H1 (cell line): Measurements from ENCODE around the gene TMEM44. TPM values are rescaled to one million over a fixed set of nuclear protein-coding genes. Genes with fewer than 3 reads are reported as not detected.

Experiments used
- SP1 ChIP-seq: IDR thresholded peaks from 2 replicates; pipeline ENCODE4 v1.6.1; 2011; ENCODE audit warnings: low read depth, low read length
- polyA plus RNA-seq, 7 experiments: library from polyadenylated mRNA; depleted of rRNA in 3 of 7; stranded (reverse) in 5 of 7; unstranded in 2 of 7; fragments of >200 nt in 5 of 7; fragments of 200-250 nt in 2 of 7; gene quantifications; 1 replicate in 5 of 7; 2 replicates in 1 of 7; 4 replicates in 1 of 7; pipeline versions ENCODE4 v1.2.1 to v1.2.3, GENCODE V29; 2011 to 2013; ENCODE audit warnings: missing spikeins in 2 of 7, mixed read lengths in 2 of 7
- total RNA-seq: library from RNA; stranded (reverse); fragmentation: NEBNext Ultra II Directional; extraction: Animal tissue kit (Norgen Biotek cat#: 25700); gene quantifications from 2 replicates; pipeline ENCODE4 v1.2.1, GENCODE V29; 2021
- TF ChIP-seq, protein P1 (sequence below): fragments of 300-600 bp; sonication (generic); IDR thresholded peaks from 2 replicates; pipeline ENCODE4 v1.7.1; 2012; ENCODE audit warnings: low read length, moderate library complexity, mild to moderate bottlenecking, inconsistent platforms; ENCODE audit not compliant: insufficient replicate concordance

The TMEM44 gene
- total and polyA plus RNA-seq, 2 of the 8 experiments (the other 6 are each of a cell fraction or from before 2014, with no cell fraction given), result 14.0 to 16.7 TPM

DNA sequence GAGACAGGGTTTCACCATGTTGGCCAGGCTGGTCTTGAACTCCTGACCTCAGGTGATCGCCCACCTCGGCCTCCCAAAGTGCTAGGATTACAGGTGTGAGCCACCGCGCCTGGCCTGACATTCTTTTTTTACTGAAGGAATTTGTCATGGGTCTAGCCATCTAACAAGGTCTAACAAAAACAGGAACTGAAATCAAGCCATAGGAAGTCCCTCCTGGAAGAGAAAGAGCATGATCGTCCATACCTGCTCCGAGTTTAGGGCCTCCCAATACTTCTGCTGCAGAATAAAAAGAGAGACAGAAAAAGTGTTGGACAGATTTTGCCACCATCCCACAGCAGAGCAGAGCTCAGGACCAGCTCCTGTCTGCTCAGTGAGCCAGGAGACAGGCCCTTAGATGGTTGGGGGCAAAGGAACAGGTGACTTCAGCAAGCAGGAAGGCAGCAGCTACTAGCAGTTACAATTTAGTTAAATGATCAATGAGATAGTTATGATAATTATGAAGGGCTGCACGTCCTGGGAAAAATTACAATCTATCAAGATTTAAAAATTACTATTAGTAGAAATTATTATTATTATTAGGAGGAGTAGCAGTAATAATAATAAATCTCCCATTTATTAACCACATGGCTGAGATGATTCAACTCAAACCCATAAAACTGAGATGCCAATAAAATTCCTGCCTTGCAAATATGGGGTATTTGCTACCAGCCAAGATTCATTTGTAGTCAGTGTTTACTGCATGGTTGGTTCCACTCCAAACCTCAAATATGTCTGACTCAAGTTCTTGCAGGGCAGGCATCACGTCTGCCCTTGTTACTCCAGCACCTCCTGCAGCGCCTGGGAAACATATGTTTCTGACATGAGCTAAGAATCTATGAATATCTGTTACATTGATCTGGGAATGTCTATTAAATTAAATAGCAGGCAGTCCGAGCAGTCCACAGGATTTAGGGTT lies 40.1 kb downstream of the TMEM44 start (continued):
- TF ChIP-seq, protein P1, sequence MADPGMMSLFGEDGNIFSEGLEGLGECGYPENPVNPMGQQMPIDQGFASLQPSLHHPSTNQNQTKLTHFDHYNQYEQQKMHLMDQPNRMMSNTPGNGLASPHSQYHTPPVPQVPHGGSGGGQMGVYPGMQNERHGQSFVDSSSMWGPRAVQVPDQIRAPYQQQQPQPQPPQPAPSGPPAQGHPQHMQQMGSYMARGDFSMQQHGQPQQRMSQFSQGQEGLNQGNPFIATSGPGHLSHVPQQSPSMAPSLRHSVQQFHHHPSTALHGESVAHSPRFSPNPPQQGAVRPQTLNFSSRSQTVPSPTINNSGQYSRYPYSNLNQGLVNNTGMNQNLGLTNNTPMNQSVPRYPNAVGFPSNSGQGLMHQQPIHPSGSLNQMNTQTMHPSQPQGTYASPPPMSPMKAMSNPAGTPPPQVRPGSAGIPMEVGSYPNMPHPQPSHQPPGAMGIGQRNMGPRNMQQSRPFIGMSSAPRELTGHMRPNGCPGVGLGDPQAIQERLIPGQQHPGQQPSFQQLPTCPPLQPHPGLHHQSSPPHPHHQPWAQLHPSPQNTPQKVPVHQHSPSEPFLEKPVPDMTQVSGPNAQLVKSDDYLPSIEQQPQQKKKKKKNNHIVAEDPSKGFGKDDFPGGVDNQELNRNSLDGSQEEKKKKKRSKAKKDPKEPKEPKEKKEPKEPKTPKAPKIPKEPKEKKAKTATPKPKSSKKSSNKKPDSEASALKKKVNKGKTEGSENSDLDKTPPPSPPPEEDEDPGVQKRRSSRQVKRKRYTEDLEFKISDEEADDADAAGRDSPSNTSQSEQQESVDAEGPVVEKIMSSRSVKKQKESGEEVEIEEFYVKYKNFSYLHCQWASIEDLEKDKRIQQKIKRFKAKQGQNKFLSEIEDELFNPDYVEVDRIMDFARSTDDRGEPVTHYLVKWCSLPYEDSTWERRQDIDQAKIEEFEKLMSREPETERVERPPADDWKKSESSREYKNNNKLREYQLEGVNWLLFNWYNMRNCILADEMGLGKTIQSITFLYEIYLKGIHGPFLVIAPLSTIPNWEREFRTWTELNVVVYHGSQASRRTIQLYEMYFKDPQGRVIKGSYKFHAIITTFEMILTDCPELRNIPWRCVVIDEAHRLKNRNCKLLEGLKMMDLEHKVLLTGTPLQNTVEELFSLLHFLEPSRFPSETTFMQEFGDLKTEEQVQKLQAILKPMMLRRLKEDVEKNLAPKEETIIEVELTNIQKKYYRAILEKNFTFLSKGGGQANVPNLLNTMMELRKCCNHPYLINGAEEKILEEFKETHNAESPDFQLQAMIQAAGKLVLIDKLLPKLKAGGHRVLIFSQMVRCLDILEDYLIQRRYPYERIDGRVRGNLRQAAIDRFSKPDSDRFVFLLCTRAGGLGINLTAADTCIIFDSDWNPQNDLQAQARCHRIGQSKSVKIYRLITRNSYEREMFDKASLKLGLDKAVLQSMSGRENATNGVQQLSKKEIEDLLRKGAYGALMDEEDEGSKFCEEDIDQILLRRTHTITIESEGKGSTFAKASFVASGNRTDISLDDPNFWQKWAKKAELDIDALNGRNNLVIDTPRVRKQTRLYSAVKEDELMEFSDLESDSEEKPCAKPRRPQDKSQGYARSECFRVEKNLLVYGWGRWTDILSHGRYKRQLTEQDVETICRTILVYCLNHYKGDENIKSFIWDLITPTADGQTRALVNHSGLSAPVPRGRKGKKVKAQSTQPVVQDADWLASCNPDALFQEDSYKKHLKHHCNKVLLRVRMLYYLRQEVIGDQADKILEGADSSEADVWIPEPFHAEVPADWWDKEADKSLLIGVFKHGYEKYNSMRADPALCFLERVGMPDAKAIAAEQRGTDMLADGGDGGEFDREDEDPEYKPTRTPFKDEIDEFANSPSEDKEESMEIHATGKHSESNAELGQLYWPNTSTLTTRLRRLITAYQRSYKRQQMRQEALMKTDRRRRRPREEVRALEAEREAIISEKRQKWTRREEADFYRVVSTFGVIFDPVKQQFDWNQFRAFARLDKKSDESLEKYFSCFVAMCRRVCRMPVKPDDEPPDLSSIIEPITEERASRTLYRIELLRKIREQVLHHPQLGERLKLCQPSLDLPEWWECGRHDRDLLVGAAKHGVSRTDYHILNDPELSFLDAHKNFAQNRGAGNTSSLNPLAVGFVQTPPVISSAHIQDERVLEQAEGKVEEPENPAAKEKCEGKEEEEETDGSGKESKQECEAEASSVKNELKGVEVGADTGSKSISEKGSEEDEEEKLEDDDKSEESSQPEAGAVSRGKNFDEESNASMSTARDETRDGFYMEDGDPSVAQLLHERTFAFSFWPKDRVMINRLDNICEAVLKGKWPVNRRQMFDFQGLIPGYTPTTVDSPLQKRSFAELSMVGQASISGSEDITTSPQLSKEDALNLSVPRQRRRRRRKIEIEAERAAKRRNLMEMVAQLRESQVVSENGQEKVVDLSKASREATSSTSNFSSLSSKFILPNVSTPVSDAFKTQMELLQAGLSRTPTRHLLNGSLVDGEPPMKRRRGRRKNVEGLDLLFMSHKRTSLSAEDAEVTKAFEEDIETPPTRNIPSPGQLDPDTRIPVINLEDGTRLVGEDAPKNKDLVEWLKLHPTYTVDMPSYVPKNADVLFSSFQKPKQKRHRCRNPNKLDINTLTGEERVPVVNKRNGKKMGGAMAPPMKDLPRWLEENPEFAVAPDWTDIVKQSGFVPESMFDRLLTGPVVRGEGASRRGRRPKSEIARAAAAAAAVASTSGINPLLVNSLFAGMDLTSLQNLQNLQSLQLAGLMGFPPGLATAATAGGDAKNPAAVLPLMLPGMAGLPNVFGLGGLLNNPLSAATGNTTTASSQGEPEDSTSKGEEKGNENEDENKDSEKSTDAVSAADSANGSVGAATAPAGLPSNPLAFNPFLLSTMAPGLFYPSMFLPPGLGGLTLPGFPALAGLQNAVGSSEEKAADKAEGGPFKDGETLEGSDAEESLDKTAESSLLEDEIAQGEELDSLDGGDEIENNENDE, result no peak
- no peak for TF ChIP-seq SP1
